HG03432 (cell line): Measurements from ENCODE around the gene E2F8.

Source experiments
- ATAC-seq: cut with Tn5 transposase; IDR thresholded peaks from one replicate; pipeline ENCODE4 v1.9.1; 2021; ENCODE audit warnings: mild to moderate bottlenecking, moderate library complexity; ENCODE audit not compliant: unreplicated experiment

E2F8 gene

GRCh38 chr11:19253153-19253745 is 12.5 kb upstream of the E2F8 start:
- ATAC-seq: no peak

DNA sequence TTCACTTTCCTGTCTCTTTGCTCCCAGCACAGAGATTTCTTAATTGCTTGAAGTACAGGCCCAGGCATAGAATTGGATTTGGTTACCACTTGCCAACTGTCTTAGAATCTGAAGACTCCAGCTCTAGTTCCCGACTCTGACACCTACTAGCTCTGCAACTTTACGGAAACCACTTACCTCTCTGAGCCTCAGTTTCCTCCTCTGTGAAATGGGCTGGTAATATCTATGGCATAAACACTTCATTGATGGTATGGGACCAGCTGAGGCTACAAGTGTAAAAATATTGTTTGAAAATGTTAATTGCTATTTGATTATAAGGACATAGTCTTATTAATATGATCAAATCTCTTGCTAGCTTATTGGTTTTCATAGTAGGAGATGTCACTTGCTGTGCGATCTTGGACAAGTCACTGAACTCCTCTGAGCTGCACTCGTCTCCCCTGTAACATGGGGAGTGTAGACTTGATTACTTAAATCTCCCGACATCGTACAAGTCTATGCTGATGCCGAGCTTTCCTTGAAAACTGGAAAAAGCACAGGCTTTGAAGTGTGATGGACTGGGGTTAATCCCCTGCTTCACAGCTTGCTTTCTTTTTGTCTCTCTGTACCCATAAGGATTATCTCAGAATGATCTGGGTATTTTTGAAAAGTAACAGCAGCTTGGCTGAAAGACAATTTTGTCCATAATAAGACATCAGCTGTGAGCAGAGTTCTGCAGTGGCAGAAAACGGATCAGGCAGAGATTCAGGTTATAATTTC is 11.8 kb upstream of the E2F8 start:
- ATAC-seq: no peak

DNA sequence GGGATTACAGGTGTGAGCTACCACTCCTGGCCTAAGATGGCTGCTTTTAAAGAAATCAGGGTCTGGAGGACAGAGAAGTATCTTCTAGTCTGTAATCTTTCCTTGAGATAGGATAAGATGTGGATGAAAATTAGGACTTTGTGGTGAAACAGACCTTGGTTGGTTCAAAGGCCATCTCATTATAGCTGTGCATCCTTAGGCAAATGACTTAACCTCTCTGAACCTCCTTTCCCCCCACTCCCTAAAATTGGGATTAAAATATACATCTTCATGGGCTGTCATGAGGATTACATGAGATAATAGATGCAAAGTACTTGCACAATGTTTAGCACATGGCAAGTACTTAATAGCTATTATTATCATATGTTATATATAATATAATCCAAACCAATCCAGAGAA is 10.8 kb upstream of the E2F8 start:
- no peak for ATAC-seq

DNA sequence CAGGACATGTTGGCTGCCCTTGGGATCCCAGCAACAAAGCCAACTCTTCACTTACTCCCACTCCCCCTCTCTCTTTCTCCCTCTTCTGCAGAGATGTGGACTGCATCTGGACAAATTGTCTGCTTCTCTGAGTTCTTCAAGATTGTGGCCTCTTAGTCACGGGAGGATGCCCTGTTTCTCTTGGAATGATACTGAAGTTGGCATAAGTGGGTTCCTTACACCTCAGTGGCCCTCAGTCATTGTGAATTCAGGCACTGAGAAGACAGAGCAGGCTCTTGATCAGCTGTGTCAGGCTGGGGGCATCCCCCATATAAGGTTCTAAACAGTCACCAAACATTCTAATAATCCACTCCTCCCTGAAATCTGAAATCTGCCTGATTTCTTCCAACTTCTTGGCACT is 6.1 kb upstream of the E2F8 start:
- no peak for ATAC-seq

GRCh38 chr11:19245351-19245750 is 4.6 kb upstream of the E2F8 start:
- ATAC-seq: no peak

GRCh38 chr11:19244621-19245020 is 3.9 kb upstream of the E2F8 start:
- no peak for ATAC-seq

DNA sequence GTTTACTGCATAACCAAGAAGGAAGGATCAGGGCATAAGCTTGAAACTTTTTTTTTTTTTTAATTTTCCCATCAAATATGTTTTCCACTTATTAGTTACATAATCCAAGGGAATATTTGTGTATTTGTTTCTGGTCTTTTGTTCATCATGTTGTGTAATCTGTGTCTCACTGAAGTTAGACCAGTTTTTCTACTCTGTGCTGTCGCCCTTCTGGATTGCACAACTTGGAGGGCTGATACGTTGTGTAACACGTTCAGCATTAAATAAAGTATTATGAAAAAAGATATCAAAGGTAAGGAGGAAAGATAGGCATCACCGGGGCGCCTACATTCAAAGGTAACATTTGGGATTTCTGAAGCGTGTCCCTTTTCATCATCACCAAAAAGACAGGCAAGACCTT is 3.3 kb upstream of the E2F8 start:
- no peak for ATAC-seq

- ATAC-seq: no peak
Observed at GRCh38 chr11:19243613-19244012, 2.9 kb upstream of the E2F8 start.

GRCh38 chr11:19243143-19243542 is 2.4 kb upstream of the E2F8 start:
- no peak for ATAC-seq

DNA sequence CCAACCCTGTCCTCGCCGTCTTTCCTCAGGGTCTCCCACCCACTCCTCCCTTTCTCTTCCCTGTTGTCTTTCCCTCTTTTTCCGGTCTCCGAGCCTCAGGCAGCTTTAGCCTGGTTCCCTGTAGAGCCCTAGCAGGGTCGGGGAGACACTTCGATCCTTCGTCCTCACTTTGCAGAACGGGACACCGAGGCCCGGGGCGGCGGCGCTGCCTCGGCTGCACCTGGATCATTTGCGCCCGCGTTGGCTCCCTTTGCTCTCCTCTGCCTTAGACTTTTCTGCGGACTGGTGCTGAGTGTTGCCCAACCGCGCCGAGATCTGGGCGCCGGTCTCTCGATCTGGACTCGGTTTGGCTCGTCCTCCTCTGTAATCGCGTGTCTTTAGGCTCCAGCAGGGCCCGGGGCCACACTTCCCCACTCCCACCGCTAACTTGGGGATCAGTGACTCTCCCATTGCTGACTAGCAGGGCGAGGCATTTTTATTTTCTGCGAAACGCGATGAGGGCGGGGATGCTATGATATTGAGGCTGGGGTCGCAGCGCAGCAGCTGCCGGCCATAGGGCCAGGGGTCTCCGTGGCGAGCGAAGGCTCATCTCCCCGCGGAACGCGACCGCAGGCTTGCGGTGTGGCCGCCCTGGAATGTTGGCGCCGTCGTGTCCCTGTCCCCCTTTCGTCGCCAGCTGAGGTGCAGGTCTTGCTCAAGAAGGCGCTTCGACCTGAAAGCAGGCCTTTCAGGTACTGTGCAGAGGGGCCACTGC is 1.6 kb upstream of the E2F8 start:
- no peak for ATAC-seq

DNA sequence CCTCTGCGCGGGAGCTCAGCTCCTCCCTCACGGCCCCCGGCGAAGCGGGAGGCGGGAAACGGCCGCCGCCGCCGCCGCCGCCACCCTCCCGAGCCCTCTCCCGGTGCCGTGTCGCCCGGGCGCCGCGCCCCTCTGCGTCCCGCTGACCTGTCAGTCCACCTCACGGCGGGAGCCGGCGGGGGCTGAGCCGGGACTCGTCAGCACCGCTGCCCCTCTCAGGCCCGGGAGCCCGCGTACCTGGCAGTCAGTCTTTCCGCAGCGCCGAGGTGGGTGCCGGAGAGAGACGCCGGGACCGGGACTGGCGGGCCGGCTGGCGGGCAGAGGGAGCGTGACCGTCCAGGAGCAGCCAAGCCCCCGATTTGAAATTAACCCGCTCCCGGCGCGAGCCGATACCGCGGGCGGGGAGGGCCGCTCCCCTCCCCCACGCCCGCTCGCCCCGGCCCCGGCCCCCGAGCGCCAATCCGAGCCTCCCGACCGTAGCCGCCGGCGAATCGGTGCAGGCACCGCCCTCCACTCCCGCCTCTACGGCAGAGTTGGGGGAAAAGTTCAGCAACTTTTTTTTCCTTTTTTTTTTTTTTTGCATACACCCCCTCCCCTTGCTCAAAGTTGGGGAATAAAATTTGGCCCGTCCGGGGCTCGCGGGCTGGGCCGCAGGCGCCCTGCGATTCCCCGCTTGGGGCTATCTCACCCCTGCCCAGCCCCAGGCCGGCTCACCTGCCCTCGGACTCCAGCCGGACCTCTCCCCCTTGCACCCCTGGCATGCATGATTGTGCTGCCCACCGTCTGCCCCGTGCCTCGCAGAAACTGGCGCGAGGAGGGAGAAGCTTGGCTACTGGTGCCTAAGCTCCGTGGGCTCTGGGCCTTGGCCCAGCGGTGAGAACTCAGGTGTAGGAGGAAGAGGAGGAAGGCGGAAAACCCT is 774 bp upstream of the E2F8 start:
- ATAC-seq: peak; percentile 48

DNA sequence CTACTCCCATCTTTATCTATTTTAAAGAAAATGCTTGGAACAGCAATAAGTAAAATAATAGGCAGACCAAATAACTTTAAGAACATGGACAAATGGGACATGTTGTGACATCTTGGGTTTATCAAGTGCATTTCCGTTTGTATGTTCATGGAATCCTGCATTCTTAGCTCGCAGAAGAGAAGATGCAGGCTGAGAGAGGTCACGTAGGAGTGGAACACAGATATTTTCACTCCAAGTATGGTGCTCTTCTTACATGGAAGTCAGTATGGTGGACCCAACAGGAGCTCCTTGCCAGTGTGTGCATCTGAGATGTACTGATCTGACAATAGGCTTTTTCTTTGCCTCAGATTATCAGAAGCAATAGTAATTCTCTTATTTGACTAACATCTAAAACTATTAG is 1.7 kb downstream of the E2F8 start:
- no peak for ATAC-seq

DNA sequence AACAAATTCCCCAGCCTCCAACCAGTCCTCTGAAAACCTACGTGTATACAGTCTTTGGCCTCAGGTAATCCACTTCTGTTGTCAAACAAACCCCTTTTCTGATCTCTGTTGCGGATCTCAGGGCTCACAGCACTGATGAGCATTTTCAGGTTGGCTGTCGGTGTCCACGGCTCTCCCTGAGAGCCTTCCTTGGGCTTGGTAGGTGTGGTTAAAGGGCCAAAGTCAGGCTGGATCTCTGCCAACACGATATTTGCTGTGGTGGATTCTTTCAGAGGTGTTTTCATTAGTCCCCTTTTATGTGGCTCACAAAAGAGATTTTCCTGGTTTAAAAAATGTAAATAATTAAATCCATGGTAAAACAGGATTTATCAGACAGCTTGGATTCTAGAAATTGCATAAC is 2.9 kb downstream of the E2F8 start:
- ATAC-seq: no peak

DNA sequence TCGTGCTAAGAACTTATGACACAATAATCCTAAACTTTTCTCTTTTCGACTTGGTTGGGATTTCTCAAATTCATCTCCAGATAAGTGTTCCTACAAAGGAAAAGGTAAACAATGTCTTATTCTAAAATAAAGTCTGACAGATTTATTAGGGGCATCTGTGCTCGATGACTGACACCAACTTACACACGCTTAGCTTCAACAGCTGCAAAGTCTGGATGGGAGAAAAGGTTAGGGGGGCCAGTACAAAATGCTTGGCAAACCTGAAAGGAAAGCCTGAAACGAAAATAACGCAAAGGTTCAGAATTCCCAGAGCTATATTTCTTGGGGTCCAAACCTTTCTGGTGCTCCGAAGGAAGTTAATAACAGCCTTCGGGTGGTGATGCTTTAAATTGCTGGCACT is 3.4 kb downstream of the E2F8 start:
- no peak for ATAC-seq

- ATAC-seq: no peak
Observed at GRCh38 chr11:19234231-19234817, 6.4 kb downstream of the E2F8 start.

- ATAC-seq: no peak
Observed at GRCh38 chr11:19232910-19233503, 7.7 kb downstream of the E2F8 start.

GRCh38 chr11:19229671-19230070 is 11.1 kb downstream of the E2F8 start:
- no peak for ATAC-seq

GRCh38 chr11:19228968-19229367 is 11.8 kb downstream of the E2F8 start:
- ATAC-seq: no peak

DNA sequence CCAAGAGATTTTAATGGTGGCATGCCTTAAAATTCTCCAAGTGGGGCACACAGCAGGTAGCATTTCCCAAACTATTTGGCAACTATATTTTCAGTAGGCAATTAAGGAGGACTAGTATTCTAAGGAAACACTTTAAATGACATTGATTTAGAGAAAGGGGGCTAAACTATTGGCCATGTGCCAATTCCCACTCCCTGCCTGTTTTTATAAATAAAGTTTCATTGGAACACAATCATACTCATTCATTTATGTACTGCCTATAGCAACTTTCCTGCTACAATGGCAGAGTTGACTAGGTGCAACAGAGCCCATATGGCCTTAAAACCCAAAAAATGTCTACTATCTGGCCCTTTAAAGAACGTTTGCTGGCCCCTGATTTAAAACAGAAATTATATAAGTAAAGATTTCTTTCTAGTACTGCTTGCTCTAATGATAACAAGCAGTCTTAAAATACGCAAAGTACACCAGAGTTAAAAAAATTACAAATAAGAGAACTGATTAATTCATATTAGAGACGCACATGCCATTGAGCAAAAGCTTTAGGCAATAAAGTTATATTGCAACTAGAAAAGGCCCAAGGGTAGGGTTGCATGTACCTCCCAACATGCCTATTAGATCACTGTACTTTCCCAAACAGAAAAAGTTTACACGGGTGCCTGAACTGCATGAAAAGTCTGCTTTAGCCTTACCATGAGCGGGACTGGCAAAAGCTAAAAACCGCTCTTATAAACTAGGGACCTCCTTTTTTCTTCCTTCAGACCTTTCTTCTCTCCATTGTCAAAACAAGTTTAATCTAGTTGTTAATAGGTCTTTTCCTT is 14.2 kb downstream of the E2F8 start:
- no peak for ATAC-seq
